K562 (cell line): ENCODE measurements around the gene PUM1. TPM values are rescaled to one million over a fixed set of nuclear protein-coding genes. Genes with fewer than 3 reads are reported as not detected.

Experiments used
- BDP1 ChIP-seq: IDR thresholded peaks from 3 replicates; pipeline ENCODE4 v1.6.1; 2011; ENCODE audit not compliant: insufficient read length, insufficient read depth
- E2F1 ChIP-seq: sonication (generic); formaldehyde crosslinking; IDR thresholded peaks from 2 replicates; pipeline ENCODE4 v1.8.1; 2023; ENCODE audit warnings: mild to moderate bottlenecking, missing genetic modification reagents, moderate library complexity
- E4F1 ChIP-seq: fragments of 250-450 bp; sonication (Bioruptor Pico); IDR thresholded peaks from 2 replicates; pipeline ENCODE4 v1.5.0; 2021; ENCODE audit warnings: mild to moderate bottlenecking, borderline replicate concordance
- ETS2 ChIP-seq: IDR thresholded peaks from 2 replicates; pipeline ENCODE4 v1.6.1; 2016; ENCODE audit warnings: borderline replicate concordance, missing genetic modification characterization, mild to moderate bottlenecking, moderate library complexity, missing compliant biosample characterization; ENCODE audit not compliant: poor library complexity, severe bottlenecking
- HDAC8 ChIP-seq: fragments of 450-650 bp; IDR thresholded peaks from 2 replicates; pipeline ENCODE4 v1.6.1; 2016; ENCODE audit warnings: mild to moderate bottlenecking, missing genetic modification characterization, moderate library complexity, missing compliant biosample characterization
- IRF1 ChIP-seq: sonication (generic); formaldehyde crosslinking; IDR thresholded peaks from 2 replicates; pipeline ENCODE4 v1.8.0; 2022; ENCODE audit warnings: missing genetic modification reagents, mild to moderate bottlenecking, borderline replicate concordance
- L3MBTL2 ChIP-seq: fragments of 450-650 bp; IDR thresholded peaks from 2 replicates; pipeline ENCODE4 v1.6.1; 2016; ENCODE audit warnings: mild to moderate bottlenecking, moderate library complexity
- LARP7 ChIP-seq: fragments of 450-650 bp; IDR thresholded peaks from 2 replicates; pipeline ENCODE4 v1.6.1; 2016
- MCM2 ChIP-seq: fragments of 450-650 bp; IDR thresholded peaks from 2 replicates; pipeline ENCODE4 v1.6.1; 2017; ENCODE audit warnings: low read depth, mild to moderate bottlenecking
- MCM3 ChIP-seq: fragments of 450-650 bp; IDR thresholded peaks from 2 replicates; pipeline ENCODE4 v1.6.1; 2016
- NCOA4 ChIP-seq: fragments of 450-650 bp; IDR thresholded peaks from 2 replicates; pipeline ENCODE4 v1.6.1; 2018; ENCODE audit warnings: mild to moderate bottlenecking; ENCODE audit not compliant: partially characterized antibody
- POLR2B ChIP-seq: fragments of 450-650 bp; IDR thresholded peaks from 2 replicates; pipeline ENCODE4 v1.6.1; 2018; ENCODE audit warnings: low read depth; ENCODE audit not compliant: partially characterized antibody
- PRPF4 ChIP-seq: fragments of 200-400 bp; formaldehyde crosslinking; IDR thresholded peaks from one replicate; pipeline ENCODE4 v1.6.1; 2017; ENCODE audit warnings: low read length, low read depth, mild to moderate bottlenecking; ENCODE audit not compliant: insufficient read depth, poor library complexity, severe bottlenecking
- SRSF3 ChIP-seq: fragments of 200-400 bp; formaldehyde crosslinking; IDR thresholded peaks from 2 replicates; pipeline ENCODE4 v1.6.1; 2016; ENCODE audit warnings: mild to moderate bottlenecking, low read length, moderate library complexity; ENCODE audit not compliant: insufficient read depth
- TEAD1 ChIP-seq, 2 experiments: fragments of 450-650 bp in 1 of 2; sonication (generic) in 1 of 2; formaldehyde crosslinking; IDR thresholded peaks; 2 replicates each; pipeline versions ENCODE4 v1.4.0 to v1.8.0; 2020 to 2022; ENCODE audit warnings: mild to moderate bottlenecking in 2 of 2, missing genetic modification reagents in 1 of 2
- TRIM24 ChIP-seq, 2 experiments: fragments of 450-650 bp; IDR thresholded peaks; 2 replicates each; pipeline ENCODE4 v1.6.1; 2016
- ZNF445 ChIP-seq: fragments of 250-450 bp; sonication (Bioruptor Pico); IDR thresholded peaks from 2 replicates; pipeline ENCODE4 v1.4.0; 2020; ENCODE audit warnings: low read depth, mild to moderate bottlenecking, moderate library complexity
- ZNF592 ChIP-seq: fragments of 450-650 bp; IDR thresholded peaks from 2 replicates; pipeline ENCODE4 v1.6.1; 2017; ENCODE audit warnings: antibody characterized with exemption, mild to moderate bottlenecking
- ZSCAN29 ChIP-seq: fragments of 450-650 bp; IDR thresholded peaks from 2 replicates; pipeline ENCODE4 v1.6.1; 2017
- ZSCAN32 ChIP-seq: fragments of 450-650 bp; formaldehyde crosslinking; IDR thresholded peaks from 2 replicates; pipeline ENCODE4 v1.4.0; 2020; ENCODE audit warnings: mild to moderate bottlenecking, moderate library complexity
- polyA plus RNA-seq, 8 experiments: library from polyadenylated mRNA; depleted of rRNA in 4 of 8; stranded (reverse) in 5 of 8; unstranded in 3 of 8; fragments of >200 nt; fragmentation: Nextera tagmentation in 2 of 8; fragmentation: Illumina TruSeq in 1 of 8; extraction: Ambion mirVana in 2 of 8; extraction: Trizol in 1 of 8; gene quantifications; 2 replicates each; pipeline versions ENCODE4 v1.2.1 to v1.2.3, GENCODE V29; 2011 to 2014; ENCODE audit warnings: inconsistent platforms in 1 of 8, missing spikeins in 1 of 8
- total RNA-seq, 7 experiments: library from RNA; depleted of rRNA in 6 of 7; stranded (reverse); fragments of >200 nt in 6 of 7; fragmentation: Illumina TruSeq in 2 of 7; extraction: Trizol in 2 of 7; gene quantifications; 2 replicates each; pipeline versions ENCODE4 v1.2.1 to v1.2.3, GENCODE V29; 2011 to 2021; ENCODE audit warnings: low replicate concordance in 1 of 7

The PUM1 gene
- total and polyA plus RNA-seq, 9 of the 15 experiments (the other 6 are each of a cell fraction or from before 2014, with no cell fraction given), result 37.7 to 104 (median 55.7) TPM

- TF ChIP-seq POLR2B, result peak; percentile 26
- TF ChIP-seq E4F1 (CRISPR knock-in tag), result no peak
- no peak for TF ChIP-seq ZSCAN29
- TF ChIP-seq MCM2, result no peak
- TF ChIP-seq L3MBTL2, result peak; percentile 76
- TF ChIP-seq LARP7, result no peak
- TF ChIP-seq MCM3, result no peak
- no peak for TF ChIP-seq ETS2
- TF ChIP-seq ZSCAN32 (CRISPR knock-in tag), result peak; percentile 79
- no peak for TF ChIP-seq PRPF4
- TF ChIP-seq HDAC8, result no peak
- TF ChIP-seq TEAD1 (CRISPR knock-in tag; IDR thresholded peaks at IDR 0.05), result peak in 1 of 2 experiments; percentile 52; a peak in 1 of 4 replicates
- TF ChIP-seq TRIM24 (IDR thresholded peaks at IDR 0.05), result peak; percentile 43 to 70; a peak in 2 of 4 replicates
- TF ChIP-seq NCOA4, result no peak
- TF ChIP-seq SRSF3, result no peak
- TF ChIP-seq ZNF445 (CRISPR knock-in tag), result no peak
- TF ChIP-seq E2F1 (CRISPR knock-in tag), result no peak
- no peak for TF ChIP-seq BDP1
- peak; percentile 77 for TF ChIP-seq ZNF592
- TF ChIP-seq IRF1 (CRISPR knock-in tag), result no peak
Observed at GRCh38 chr1:30887485-30888315, 177.8 kb downstream of the PUM1 start (continued).
